HCT116 (cell line): ENCODE data around the gene FOXF1. TPM values are rescaled to one million over a fixed set of nuclear protein-coding genes. Genes with fewer than 3 reads are reported as not detected.

ENCODE experiments used
- ATAC-seq: fragments of 200-7000 bp; cut with Tn5 transposase; 2 replicates; pipeline ENCODE4 v1.9.1; 2020; ENCODE audit warnings: mild to moderate bottlenecking, moderate library complexity
- BruUV-seq: library from RNA; stranded (reverse); fragments of 400-500 nt; replicated peaks from 2 replicates; lab custom pipeline; 2021; lab: Mats Ljungman, UMichigan
- CTCF ChIA-PET: fragments of 300-600 bp; sonication (Branson Sonifier 250); formaldehyde crosslinking; loops from one replicate; lab custom pipeline; 2021; ENCODE audit warnings: antibody characterized with exemption; lab: Charles Lee
- POLR2A ChIA-PET: fragments of 300-600, 350-600 bp; sonication (Branson Sonifier 250); formaldehyde crosslinking; loops from one replicate; lab custom pipeline; 2021; ENCODE audit warnings: antibody characterized with exemption; lab: Charles Lee
- RAD21 ChIA-PET, 2 experiments: fragments of 300-600 bp; sonication (Branson Sonifier 250); formaldehyde crosslinking; loops; one replicate each; lab custom pipeline; 2023; ENCODE audit warnings: low total read pairs in 2 of 2; ENCODE audit not compliant: uncharacterized antibody in 2 of 2, unreplicated experiment in 2 of 2, low non-redundant PET in 1 of 2; lab: Charles Lee
- DNase-seq: peaks from one replicate; pipeline ENCODE4 v3.0.0-alpha.2; 2010; ENCODE audit warnings: low read depth, low spot score
- H2AFZ ChIP-seq: fragments of 200-600 bp; shearing (Covaris generic), sonication (generic); 2 replicates; pipeline ENCODE4 v1.6.1; 2017; ENCODE audit warnings: low read depth, mixed run types, mixed read lengths, antibody characterized with exemption, low read length; ENCODE audit not compliant: poor library complexity, severe bottlenecking
- H3K27ac ChIP-seq: 2 replicates; pipeline ENCODE4 v1.5.1; 2012; ENCODE audit warnings: low read depth, low read length
- H3K27me3 ChIP-seq: fragments of 200-600 bp; sonication (generic); 2 replicates; pipeline ENCODE4 v1.6.1; 2016; ENCODE audit warnings: mixed run types, low read length, mixed read lengths; ENCODE audit not compliant: insufficient read depth
- H3K36me3 ChIP-seq, 2 experiments: fragments of 200-500 bp in 1 of 2; fragments of 200-600 bp in 1 of 2; sonication (Bioruptor generic) in 1 of 2; sonication (generic) in 1 of 2; 2 replicates each; pipeline versions ENCODE4 v1.5.1 to v1.6.1; 2014 to 2016; ENCODE audit warnings: low read length in 2 of 2, inconsistent platforms in 1 of 2, mixed read lengths in 1 of 2, mixed run types in 1 of 2; ENCODE audit not compliant: insufficient read depth in 2 of 2, control insufficient read depth in 1 of 2
- H3K4me1 ChIP-seq, 2 experiments: fragments of 200-600 bp in 1 of 2; sonication (generic) in 1 of 2; 2 replicates each; pipeline versions ENCODE4 v1.5.1 to v1.6.1; 2012 to 2017; ENCODE audit warnings: low read length in 2 of 2, inconsistent platforms in 1 of 2, mild to moderate bottlenecking in 1 of 2, mixed read lengths in 1 of 2, mixed run types in 1 of 2, moderate library complexity in 1 of 2; ENCODE audit not compliant: insufficient read depth in 2 of 2, control insufficient read depth in 1 of 2
- H3K4me2 ChIP-seq: fragments of 200-600 bp; sonication (generic); 2 replicates; pipeline ENCODE4 v1.6.1; 2017; ENCODE audit warnings: mixed run types, low read length, mixed read lengths
- H3K4me3 ChIP-seq, 2 experiments: fragments of 200-600 bp in 1 of 2; sonication (generic) in 1 of 2; replicated peaks in 1 of 2; 2 replicates each; pipeline ENCODE4 v1.5.1; 2011 to 2016; ENCODE audit warnings: low read length in 2 of 2, control low read depth in 1 of 2, low read depth in 1 of 2, mild to moderate bottlenecking in 1 of 2, mixed read lengths in 1 of 2, mixed run types in 1 of 2
- H3K79me2 ChIP-seq: fragments of 200-600 bp; sonication (generic); 2 replicates; pipeline ENCODE4 v1.6.1; 2017; ENCODE audit warnings: mild to moderate bottlenecking, mixed run types, low read length, moderate library complexity, mixed read lengths; ENCODE audit not compliant: insufficient read depth
- H3K9ac ChIP-seq: fragments of 200-600 bp; sonication (generic); 2 replicates; pipeline ENCODE4 v1.6.1; 2016; ENCODE audit warnings: low read length, mixed read lengths
- H3K9me2 ChIP-seq: fragments of 200-600 bp; sonication (generic), shearing (Covaris generic); 2 replicates; pipeline ENCODE4 v1.6.1; 2017; ENCODE audit warnings: mixed run types, mild to moderate bottlenecking, moderate library complexity; ENCODE audit not compliant: insufficient read depth
- H3K9me3 ChIP-seq, 2 experiments: fragments of 200-500 bp in 1 of 2; fragments of 200-600 bp in 1 of 2; sonication (Bioruptor generic) in 1 of 2; sonication (generic) in 1 of 2; 2 replicates each; pipeline ENCODE4 v1.6.1; 2014 to 2017; ENCODE audit warnings: low read length in 2 of 2, mixed read lengths in 2 of 2, inconsistent platforms in 1 of 2, low read depth in 1 of 2, mild to moderate bottlenecking in 1 of 2, mixed run types in 1 of 2, moderate library complexity in 1 of 2; ENCODE audit not compliant: control insufficient read depth in 1 of 2, insufficient read depth in 1 of 2
- H4K20me1 ChIP-seq: fragments of 200-600 bp; sonication (generic), shearing (Covaris generic); 2 replicates; pipeline ENCODE4 v1.6.1; 2017; ENCODE audit warnings: mixed run types, mild to moderate bottlenecking, moderate library complexity; ENCODE audit not compliant: insufficient read depth
- CBX3 ChIP-seq: IDR thresholded peaks from 2 replicates; pipeline ENCODE4 v1.6.1; 2012; ENCODE audit warnings: low read depth
- CEBPB ChIP-seq: IDR thresholded peaks from 2 replicates; pipeline ENCODE4 v1.6.1; 2012; ENCODE audit warnings: low read depth
- ELF1 ChIP-seq: IDR thresholded peaks from 2 replicates; pipeline ENCODE4 v1.6.1; 2012; ENCODE audit warnings: low read depth, borderline replicate concordance
- EZH2 ChIP-seq: fragments of 200-600 bp; sonication (generic); IDR thresholded peaks from 2 replicates; pipeline ENCODE4 v1.6.1; 2017; ENCODE audit warnings: antibody characterized with exemption, mixed run types
- POLR2AphosphoS5 ChIP-seq: IDR thresholded peaks from 2 replicates; pipeline ENCODE4 v1.6.1; 2011; ENCODE audit warnings: mild to moderate bottlenecking, low read depth, low read length, moderate library complexity
- RAD21 ChIP-seq: IDR thresholded peaks from 2 replicates; pipeline ENCODE4 v1.6.1; 2012; ENCODE audit warnings: low read depth, mild to moderate bottlenecking
- SRF ChIP-seq: IDR thresholded peaks from 2 replicates; pipeline ENCODE4 v1.6.1; 2012; ENCODE audit warnings: low read depth
- ZFX ChIP-seq: fragments of 450-650 bp; IDR thresholded peaks from 2 replicates; pipeline ENCODE4 v1.6.1; 2017
- intact Hi-C: fragments of 100-400 bp; cut with micrococcal nuclease; formaldehyde crosslinking; loops from 2 replicates; pipeline ENCODE4 v1.10.0; 2022
- total RNA-seq: library from RNA; stranded (reverse); gene quantifications from one replicate; pipeline ENCODE4 v1.2.1, GENCODE V29; 2021; ENCODE audit not compliant: unreplicated experiment
- TF ChIP-seq, protein P1 (sequence below): IDR thresholded peaks from 2 replicates; pipeline ENCODE4 v1.6.1; 2011; ENCODE audit warnings: mild to moderate bottlenecking, low read length, moderate library complexity; ENCODE audit not compliant: insufficient replicate concordance; ENCODE audit errors: extremely low read depth

FOXF1 gene
- total RNA-seq, 1 experiment from 2014 or later: 2.4 TPM

DNA sequence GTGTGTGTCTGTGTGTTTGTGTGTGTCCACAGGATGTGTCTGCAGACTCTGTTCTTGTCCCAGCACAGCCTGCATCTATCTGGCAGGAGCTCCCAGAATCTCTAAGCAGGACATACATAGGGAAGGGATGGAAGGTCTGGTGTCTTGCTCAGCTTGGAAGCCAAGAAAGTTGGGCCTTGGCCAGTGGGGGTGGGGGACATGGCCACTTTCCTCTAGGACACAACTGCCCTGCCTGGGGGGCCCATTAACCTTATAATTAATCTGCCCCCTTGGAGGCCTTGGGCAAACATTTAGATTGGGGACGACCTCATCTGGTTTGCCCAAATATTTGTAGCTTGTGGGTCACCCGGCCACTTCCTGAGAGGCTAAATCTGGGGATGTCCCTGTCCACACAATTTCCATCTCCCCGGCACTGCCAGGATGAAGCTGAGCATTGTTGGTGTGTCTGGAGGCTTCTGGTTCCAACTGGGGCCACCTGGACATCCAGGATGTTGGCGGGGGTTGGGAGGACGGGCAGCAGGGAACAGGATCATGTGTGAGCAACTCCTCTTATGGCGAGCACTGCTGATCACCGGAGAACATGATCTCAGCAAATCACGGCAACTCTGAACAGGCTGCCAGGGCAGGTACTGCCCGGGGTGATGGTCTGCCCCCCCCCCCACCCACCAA lies 17.2 kb upstream of the FOXF1 start:
- no peaks in the 10 kb centered on the region for H4K20me1 ChIP-seq
- no peak for DNase-seq
- H2AFZ ChIP-seq: no peak overlapping the region
- CTCF ChIA-PET: interaction anchor here (1.4 kb wide), 1 partner anchor 240 kb away, joined by 3 read pairs; no protein-coding TSS in a partner anchor
- POLR2A ChIA-PET: no interaction called here
- no peak overlapping the region for H3K9ac ChIP-seq
- no TSS peak for BruUV-seq
- no peaks in the 10 kb centered on the region for H3K4me1 ChIP-seq
- no peak for ATAC-seq
- H3K9me2 ChIP-seq: no peaks in the 10 kb centered on the region
- TF ChIP-seq RAD21 (no peak), CEBPB (no peak)
- H3K9me3 ChIP-seq: no peaks in the 10 kb centered on the region
- H3K27me3 ChIP-seq: peaks cover 52% of the 10 kb centered on the region
- intact Hi-C loops: no loop called here
- RAD21 ChIA-PET: interaction anchor here in 1 of 2 experiments (0.5 kb wide), 1 partner anchor 10 kb away, joined by 4 read pairs; no protein-coding TSS in a partner anchor
- no peaks in the 10 kb centered on the region for H3K79me2 ChIP-seq
- H3K27ac ChIP-seq: no peak overlapping the region
- no peaks in the 10 kb centered on the region for H3K36me3 ChIP-seq
- H3K4me3 ChIP-seq: no peak overlapping the region
- H3K4me2 ChIP-seq: no peak overlapping the region

DNA sequence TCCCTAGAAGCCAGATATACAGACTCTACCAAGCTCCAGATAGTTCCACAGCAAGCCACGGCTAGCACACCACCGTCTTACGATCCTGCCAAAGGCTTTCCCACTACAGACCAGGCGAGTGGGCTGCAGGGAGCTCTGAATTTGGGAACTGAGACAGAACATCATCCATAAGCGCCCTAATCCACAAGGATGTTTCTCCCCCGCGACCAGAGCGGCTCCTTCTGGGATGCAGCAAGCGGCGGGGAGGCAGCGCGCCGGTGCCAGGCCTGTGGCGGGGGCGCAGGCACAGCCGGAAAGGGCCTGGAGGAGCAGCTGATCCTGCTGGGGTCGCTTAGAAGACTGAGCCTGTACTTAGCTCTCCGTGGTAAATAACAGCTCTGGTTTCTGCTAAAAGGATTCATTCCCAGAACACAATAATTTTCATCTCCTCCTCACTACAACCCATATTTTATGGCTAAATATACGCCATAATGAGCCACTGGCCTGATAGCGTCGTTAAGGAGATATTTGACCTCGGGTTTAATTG lies 16.2 kb upstream of the FOXF1 start:
- Histone ChIP-seq H3K79me2 (no peaks in the 10 kb centered on the region), H4K20me1 (no peaks in the 10 kb centered on the region), H3K9ac (no peak overlapping the region), H3K4me3 (no peak overlapping the region), H3K4me1 (no peaks in the 10 kb centered on the region), H3K9me3 (no peaks in the 10 kb centered on the region), H3K9me2 (no peaks in the 10 kb centered on the region), H3K27me3 (peaks cover 42% of the 10 kb centered on the region), H3K27ac (no peak overlapping the region), H2AFZ (no peak overlapping the region), H3K4me2 (no peak overlapping the region), H3K36me3 (no peaks in the 10 kb centered on the region)
- POLR2A ChIA-PET: no interaction called here
- no TSS peak for BruUV-seq
- TF ChIP-seq EZH2 (no peak), CBX3 (no peak), SRF (no peak), ELF1 (no peak), POLR2AphosphoS5 (no peak), RAD21 (no peak), ZFX (no peak)
- TF ChIP-seq, protein P1, sequence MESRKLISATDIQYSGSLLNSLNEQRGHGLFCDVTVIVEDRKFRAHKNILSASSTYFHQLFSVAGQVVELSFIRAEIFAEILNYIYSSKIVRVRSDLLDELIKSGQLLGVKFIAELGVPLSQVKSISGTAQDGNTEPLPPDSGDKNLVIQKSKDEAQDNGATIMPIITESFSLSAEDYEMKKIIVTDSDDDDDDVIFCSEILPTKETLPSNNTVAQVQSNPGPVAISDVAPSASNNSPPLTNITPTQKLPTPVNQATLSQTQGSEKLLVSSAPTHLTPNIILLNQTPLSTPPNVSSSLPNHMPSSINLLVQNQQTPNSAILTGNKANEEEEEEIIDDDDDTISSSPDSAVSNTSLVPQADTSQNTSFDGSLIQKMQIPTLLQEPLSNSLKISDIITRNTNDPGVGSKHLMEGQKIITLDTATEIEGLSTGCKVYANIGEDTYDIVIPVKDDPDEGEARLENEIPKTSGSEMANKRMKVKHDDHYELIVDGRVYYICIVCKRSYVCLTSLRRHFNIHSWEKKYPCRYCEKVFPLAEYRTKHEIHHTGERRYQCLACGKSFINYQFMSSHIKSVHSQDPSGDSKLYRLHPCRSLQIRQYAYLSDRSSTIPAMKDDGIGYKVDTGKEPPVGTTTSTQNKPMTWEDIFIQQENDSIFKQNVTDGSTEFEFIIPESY: no peak
- RAD21 ChIA-PET: no interaction called here
- intact Hi-C loops: no loop called here
- ATAC-seq (no peak), DNase-seq (no peak)
- CTCF ChIA-PET: no interaction called here
